SH-SY5Y (cell line): ENCODE data around the gene AANAT.

Source experiments
- GATA2 ChIP-seq: IDR thresholded peaks from 2 replicates; pipeline ENCODE4 v1.6.1; 2011; ENCODE audit warnings: mild to moderate bottlenecking, low read depth, low read length
- GATA3 ChIP-seq: IDR thresholded peaks from 2 replicates; pipeline ENCODE4 v1.6.1; 2011; ENCODE audit warnings: low read depth, mild to moderate bottlenecking, low read length, moderate library complexity

DNA sequence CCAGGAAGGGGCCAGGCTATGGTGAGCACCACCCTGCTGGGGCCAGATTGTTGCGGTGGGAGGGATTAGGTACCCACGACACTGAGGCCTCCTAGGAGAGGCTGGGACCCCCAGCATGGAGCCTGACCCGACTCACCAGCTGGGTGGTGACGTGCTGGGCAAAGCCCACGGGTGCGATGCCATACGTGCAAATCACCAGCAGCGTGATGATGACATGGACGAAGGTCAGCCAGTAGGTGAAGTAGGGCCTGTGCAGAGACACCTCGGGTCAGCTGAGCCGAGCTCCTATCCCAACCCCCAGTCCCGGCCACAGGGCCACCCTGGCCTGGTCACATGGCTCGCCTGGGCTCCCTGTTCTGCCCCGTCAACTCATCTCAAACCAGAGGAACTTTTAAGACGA, 7.5 kb downstream of the AANAT start:
- TF ChIP-seq GATA3, result no peak
- no peak for TF ChIP-seq GATA2
